Neural cell (in vitro differentiated cells): ENCODE results near the gene FGF14. TPM values are rescaled to one million over a fixed set of nuclear protein-coding genes. Genes with fewer than 3 reads are reported as not detected.

ENCODE experiments used
- H2AFZ ChIP-seq: fragments of 200-600, 300-800 bp; sonication (generic), shearing (Covaris generic); 2 replicates; pipeline ENCODE4 v1.6.0; 2014; ENCODE audit warnings: low read depth, mild to moderate bottlenecking, antibody characterized with exemption, low read length, moderate library complexity
- H3F3A ChIP-seq: fragments of 200-600 bp; shearing (Covaris generic); 2 replicates; pipeline ENCODE4 v1.6.1; 2016; ENCODE audit warnings: mild to moderate bottlenecking, moderate library complexity, mixed read lengths, antibody characterized with exemption, low read length; ENCODE audit not compliant: insufficient read depth, poor library complexity, severe bottlenecking
- H3K27ac ChIP-seq: fragments of 200-600, 300-800 bp; sonication (generic), shearing (Covaris generic); 2 replicates; pipeline ENCODE4 v1.5.1; 2014; ENCODE audit warnings: mild to moderate bottlenecking, low read length, moderate library complexity
- H3K27me3 ChIP-seq: fragments of 300-800, 200-600 bp; sonication (generic), shearing (Covaris generic); 2 replicates; pipeline ENCODE4 v1.6.0; 2014; ENCODE audit warnings: mild to moderate bottlenecking, low read depth, low read length, moderate library complexity; ENCODE audit not compliant: insufficient read depth
- H3K36me3 ChIP-seq: fragments of 300-800, 200-600 bp; sonication (generic), shearing (Covaris generic); 2 replicates; pipeline ENCODE4 v1.5.1; 2014; ENCODE audit warnings: mild to moderate bottlenecking, antibody characterized with exemption, low read length, moderate library complexity; ENCODE audit not compliant: insufficient read depth
- H3K4me2 ChIP-seq: fragments of 300-800, 200-600 bp; sonication (generic), shearing (Covaris generic); 2 replicates; pipeline ENCODE4 v1.6.0; 2014; ENCODE audit warnings: mild to moderate bottlenecking, low read length
- H3K4me3 ChIP-seq: fragments of 300-800, 200-600 bp; sonication (generic), shearing (Covaris generic); 2 replicates; pipeline ENCODE4 v1.5.1; 2014; ENCODE audit warnings: mild to moderate bottlenecking, low read length, moderate library complexity
- H3K79me2 ChIP-seq: fragments of 200-600 bp; shearing (Covaris generic); replicated peaks from 2 replicates; pipeline ENCODE4 v1.6.0; 2014; ENCODE audit warnings: mild to moderate bottlenecking, low read length, moderate library complexity; ENCODE audit not compliant: insufficient read depth
- H3K9ac ChIP-seq: fragments of 300-800, 200-600 bp; sonication (generic), shearing (Covaris generic); 2 replicates; pipeline ENCODE4 v1.6.1; 2016; ENCODE audit warnings: mild to moderate bottlenecking, low read length, mixed read lengths
- H3K9me2 ChIP-seq: fragments of 200-600 bp; shearing (Covaris generic); 2 replicates; pipeline ENCODE4 v1.6.1; 2016; ENCODE audit warnings: mild to moderate bottlenecking, low read length, mixed read lengths; ENCODE audit not compliant: insufficient read depth
- H3K9me3 ChIP-seq: fragments of 200-600, 300-800 bp; sonication (generic), shearing (Covaris generic); 2 replicates; pipeline ENCODE4 v1.6.1; 2016; ENCODE audit warnings: mild to moderate bottlenecking, mixed run types, low read length, moderate library complexity, mixed read lengths
- H4K20me1 ChIP-seq: fragments of 200-600 bp; shearing (Covaris generic); 2 replicates; pipeline ENCODE4 v1.6.1; 2016; ENCODE audit warnings: mild to moderate bottlenecking, mixed run types; ENCODE audit not compliant: insufficient read depth
- EP300 ChIP-seq: fragments of 450-650 bp; conservative IDR thresholded peaks from 2 replicates; pipeline ENCODE4 v1.6.1; 2014; ENCODE audit warnings: antibody characterized with exemption, mild to moderate bottlenecking, moderate library complexity; ENCODE audit not compliant: poor library complexity, severe bottlenecking
- EZH2 ChIP-seq: fragments of 200-600, 300-800 bp; shearing (Covaris generic), sonication (generic); IDR thresholded peaks from 2 replicates; pipeline ENCODE4 v1.6.1; 2014; ENCODE audit warnings: antibody characterized with exemption, low read length, borderline replicate concordance, mild to moderate bottlenecking; ENCODE audit not compliant: insufficient read depth, poor library complexity, severe bottlenecking
- MXI1 ChIP-seq: fragments of 450-650 bp; conservative IDR thresholded peaks from 2 replicates; pipeline ENCODE4 v1.6.1; 2014; ENCODE audit warnings: antibody characterized with exemption, mild to moderate bottlenecking; ENCODE audit not compliant: poor library complexity, severe bottlenecking
- POLR2AphosphoS5 ChIP-seq: IDR thresholded peaks from 2 replicates; pipeline ENCODE4 v1.6.1; 2012
- RAD21 ChIP-seq: fragments of 450-650 bp; conservative IDR thresholded peaks from 2 replicates; pipeline ENCODE4 v1.6.1; 2014; ENCODE audit warnings: antibody characterized with exemption, mild to moderate bottlenecking, moderate library complexity
- REST ChIP-seq: IDR thresholded peaks from 2 replicates; pipeline ENCODE4 v1.6.1; 2012; ENCODE audit warnings: borderline replicate concordance
- SMC3 ChIP-seq: fragments of 450-650 bp; conservative IDR thresholded peaks from 2 replicates; pipeline ENCODE4 v1.6.1; 2014; ENCODE audit warnings: antibody characterized with exemption, mild to moderate bottlenecking, moderate library complexity; ENCODE audit not compliant: poor library complexity
- TAF1 ChIP-seq: IDR thresholded peaks from 2 replicates; pipeline ENCODE4 v1.6.1; 2012; ENCODE audit warnings: low read depth
- polyA plus RNA-seq: library from polyadenylated mRNA; depleted of rRNA; stranded (reverse); fragments of >200 nt; gene quantifications from 2 replicates; pipeline ENCODE4 v1.2.3, GENCODE V29; 2014
- TF ChIP-seq, protein P1 (sequence below): fragments of 450-650 bp; IDR thresholded peaks from 2 replicates; pipeline ENCODE4 v1.5.1; 2014; ENCODE audit warnings: antibody characterized with exemption, mild to moderate bottlenecking, moderate library complexity; ENCODE audit not compliant: poor library complexity, severe bottlenecking

The FGF14 gene
- polyA plus RNA-seq, 1 donor from 2014 or later, result 36.4 TPM

GRCh38 chr13:102374726-102375125 lies 27.1 kb downstream of the FGF14 start:
- no peak overlapping the region for H2AFZ ChIP-seq
- no peaks in the 10 kb centered on the region for H3K9me2 ChIP-seq
- no peak overlapping the region for H3K9ac ChIP-seq
- no peaks in the 10 kb centered on the region for H3F3A ChIP-seq
- H3K27ac ChIP-seq, result no peak overlapping the region
- H3K4me2 ChIP-seq, result no peak overlapping the region
- TF ChIP-seq REST (no peak), EP300 (no peak), MXI1 (no peak), POLR2AphosphoS5 (no peak), RAD21 (no peak), EZH2 (no peak)
- TF ChIP-seq, protein P1, sequence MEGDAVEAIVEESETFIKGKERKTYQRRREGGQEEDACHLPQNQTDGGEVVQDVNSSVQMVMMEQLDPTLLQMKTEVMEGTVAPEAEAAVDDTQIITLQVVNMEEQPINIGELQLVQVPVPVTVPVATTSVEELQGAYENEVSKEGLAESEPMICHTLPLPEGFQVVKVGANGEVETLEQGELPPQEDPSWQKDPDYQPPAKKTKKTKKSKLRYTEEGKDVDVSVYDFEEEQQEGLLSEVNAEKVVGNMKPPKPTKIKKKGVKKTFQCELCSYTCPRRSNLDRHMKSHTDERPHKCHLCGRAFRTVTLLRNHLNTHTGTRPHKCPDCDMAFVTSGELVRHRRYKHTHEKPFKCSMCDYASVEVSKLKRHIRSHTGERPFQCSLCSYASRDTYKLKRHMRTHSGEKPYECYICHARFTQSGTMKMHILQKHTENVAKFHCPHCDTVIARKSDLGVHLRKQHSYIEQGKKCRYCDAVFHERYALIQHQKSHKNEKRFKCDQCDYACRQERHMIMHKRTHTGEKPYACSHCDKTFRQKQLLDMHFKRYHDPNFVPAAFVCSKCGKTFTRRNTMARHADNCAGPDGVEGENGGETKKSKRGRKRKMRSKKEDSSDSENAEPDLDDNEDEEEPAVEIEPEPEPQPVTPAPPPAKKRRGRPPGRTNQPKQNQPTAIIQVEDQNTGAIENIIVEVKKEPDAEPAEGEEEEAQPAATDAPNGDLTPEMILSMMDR, result no peak
- H3K36me3 ChIP-seq, result no peaks in the 10 kb centered on the region
- H4K20me1 ChIP-seq, result no peaks in the 10 kb centered on the region
- H3K4me3 ChIP-seq, result no peak overlapping the region
- no peaks in the 10 kb centered on the region for H3K27me3 ChIP-seq
- no peaks in the 10 kb centered on the region for H3K9me3 ChIP-seq
- no peaks in the 10 kb centered on the region for H3K79me2 ChIP-seq

- H3F3A ChIP-seq, result no peaks in the 10 kb centered on the region
- TF ChIP-seq EZH2 (no peak), RAD21 (no peak), POLR2AphosphoS5 (no peak), MXI1 (no peak), REST (no peak), TAF1 (no peak), SMC3 (no peak), EP300 (no peak)
- TF ChIP-seq, protein P1, result no peak
- no peak overlapping the region for H2AFZ ChIP-seq
- no peak overlapping the region for H3K9ac ChIP-seq
- H3K27ac ChIP-seq, result no peak overlapping the region
- H3K27me3 ChIP-seq, result no peaks in the 10 kb centered on the region
- H4K20me1 ChIP-seq, result no peaks in the 10 kb centered on the region
- no peak overlapping the region for H3K4me2 ChIP-seq
- H3K36me3 ChIP-seq, result no peaks in the 10 kb centered on the region
- H3K9me3 ChIP-seq, result no peaks in the 10 kb centered on the region
- no peaks in the 10 kb centered on the region for H3K9me2 ChIP-seq
- no peaks in the 10 kb centered on the region for H3K79me2 ChIP-seq
- no peak overlapping the region for H3K4me3 ChIP-seq
These were observed 27.6 kb downstream of the FGF14 start for GRCh38 chr13:102374233-102374632.
